Measurements from ENCODE around the gene EFNA1.

Gene EFNA1

DNA sequence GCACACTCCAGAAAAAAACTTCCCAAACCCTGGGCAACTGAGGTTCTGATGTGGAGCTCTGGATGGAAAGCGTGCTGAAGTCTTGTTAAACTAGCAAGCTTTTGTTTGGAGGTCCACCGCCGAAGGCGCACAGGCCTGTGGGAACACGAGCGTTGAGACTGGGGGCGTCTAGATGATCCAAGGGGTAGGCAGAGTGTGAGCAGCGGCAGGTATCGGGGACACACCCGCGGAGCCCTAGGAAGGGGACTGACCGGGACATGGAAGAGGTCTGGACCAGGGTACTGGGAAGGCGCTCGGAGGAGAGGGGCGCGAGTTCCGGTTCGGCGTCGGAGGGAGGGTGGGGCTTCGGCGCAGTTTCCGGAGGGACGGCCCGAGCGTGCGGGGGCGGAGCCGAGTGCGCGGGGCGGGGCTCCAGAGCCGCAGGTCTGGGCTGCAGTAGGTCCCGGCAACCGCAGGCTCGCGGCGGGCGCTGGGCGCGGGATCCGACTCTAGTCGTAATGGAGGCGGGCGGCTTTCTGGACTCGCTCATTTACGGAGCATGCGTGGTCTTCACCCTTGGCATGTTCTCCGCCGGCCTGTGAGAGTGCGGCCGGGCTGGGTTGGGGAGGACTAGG is 7.8 kb downstream of the EFNA1 start, which contains the start of gene SLC50A1:
TSS of gene SLC50A1 (plus strand) at position 438 of the 614 bp plus-strand sequence. CDS start at position 498, 60 bp downstream.
- Histone ChIP-seq H3K36me3 (ENCODE audit: control insufficient read depth, insufficient read depth, low read length) (no peaks in the 10 kb centered on the region), H3K4me2 (ENCODE audit: low read length) (peak within 1 kb of the TSS; percentile 99), H3K4me3 (ENCODE audit: low read depth, low read length) (peak within 1 kb of the TSS; percentile 79), H3K9ac (peak within 1 kb of the TSS; percentile 7), H3K27ac (peak within 1 kb of the TSS; percentile 98), H3K4me1 (no peaks in the 10 kb centered on the region), H3K79me2 (no peaks in the 10 kb centered on the region), H3K9me3 (ENCODE audit: control insufficient read depth, low read length) (no peaks in the 10 kb centered on the region), H2AFZ (peak within 1 kb of the TSS; percentile 86), H3K27me3 (ENCODE audit: control insufficient read depth, insufficient read depth, low read length) (no peaks in the 10 kb centered on the region)
- peak; percentile 11 for TF ChIP-seq CTCF (IDR thresholded peaks at IDR 0.05)

- Histone ChIP-seq H3K4me3 (ENCODE audit: low read depth, low read length) (peak overlapping the region; percentile 79), H3K9me3 (ENCODE audit: control insufficient read depth, low read length) (no peaks in the 10 kb centered on the region), H3K4me1 (no peaks in the 10 kb centered on the region)
Observed at GRCh38 chr1:155136748-155137147, 9.1 kb downstream of the EFNA1 start.

GRCh38 chr1:155137154-155137949 is 9.7 kb downstream of the EFNA1 start:
- Histone ChIP-seq H3K27me3 (ENCODE audit: control insufficient read depth, insufficient read depth, low read length) (no peaks in the 10 kb centered on the region), H3K9me3 (ENCODE audit: control insufficient read depth, low read length) (no peaks in the 10 kb centered on the region), H3K4me1 (no peaks in the 10 kb centered on the region), H3K4me3 (ENCODE audit: low read depth, low read length) (no peak overlapping the region), H2AFZ (no peak overlapping the region), H3K27ac (no peak overlapping the region), H3K9ac (no peak overlapping the region), H3K36me3 (ENCODE audit: control insufficient read depth, insufficient read depth, low read length) (no peaks in the 10 kb centered on the region), H3K79me2 (no peaks in the 10 kb centered on the region), H3K4me2 (ENCODE audit: low read length) (peak overlapping the region; percentile 57)
- TF ChIP-seq CTCF (IDR thresholded peaks at IDR 0.05) = no peak

More at GRCh38 chr1:155136748-155137147, 9.1 kb downstream of the EFNA1 start:
- no peak overlapping the region for H3K9ac ChIP-seq
- no peaks in the 10 kb centered on the region for H3K36me3 ChIP-seq (ENCODE audit: control insufficient read depth, insufficient read depth, low read length)
- H3K27ac ChIP-seq = peak overlapping the region; percentile 29
- no peaks in the 10 kb centered on the region for H3K79me2 ChIP-seq
- H3K27me3 ChIP-seq (ENCODE audit: control insufficient read depth, insufficient read depth, low read length) = no peaks in the 10 kb centered on the region
- H3K4me2 ChIP-seq (ENCODE audit: low read length) = peak overlapping the region; percentile 57
- no peak overlapping the region for H2AFZ ChIP-seq
- no peak for TF ChIP-seq CTCF (IDR thresholded peaks at IDR 0.05)

DNA sequence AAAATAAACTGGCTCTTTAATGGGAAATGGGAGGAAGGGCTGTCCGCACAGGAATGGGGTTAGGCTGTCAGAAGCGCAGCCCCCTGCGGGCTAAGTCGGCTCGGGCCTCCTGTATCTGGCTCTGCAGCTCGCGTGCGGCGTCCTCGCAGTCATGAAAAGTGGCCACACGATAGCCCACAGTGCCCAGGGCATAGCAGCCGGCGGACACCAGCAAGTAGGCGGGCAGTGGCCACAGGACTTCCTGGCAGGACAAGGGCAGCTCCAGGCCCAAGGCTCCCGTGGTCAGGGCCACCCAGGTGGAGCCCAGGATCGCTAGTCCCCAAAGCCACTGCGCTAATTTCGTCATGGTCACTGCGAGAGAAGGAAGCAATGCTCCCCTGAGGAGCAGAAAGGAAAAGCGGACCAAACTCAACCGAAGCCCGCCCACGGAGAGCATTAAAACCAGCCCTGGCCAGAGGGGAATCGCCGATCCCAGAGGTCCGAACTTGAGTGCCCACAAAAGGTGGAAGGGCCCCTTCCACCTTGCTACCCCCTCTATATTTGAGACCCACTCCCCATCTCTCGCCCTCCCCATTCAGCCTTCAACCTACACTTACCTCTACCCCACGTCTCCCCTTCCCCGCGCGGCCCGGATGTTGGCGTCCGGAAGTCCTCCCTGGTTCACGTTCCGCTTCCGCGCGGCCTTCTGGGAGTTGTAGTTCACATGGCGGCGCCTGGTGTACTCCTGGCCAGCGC is 12.4 kb downstream of the EFNA1 start, which contains the start of gene DPM3:
TSS of gene DPM3 (minus strand) at position 637 of the 735 bp plus-strand sequence. CDS start at position 346, 291 bp downstream.
- Histone ChIP-seq H3K9ac (no peak within 1 kb of the TSS), H3K4me1 (no peaks in the 10 kb centered on the region)
- TF ChIP-seq CTCF (IDR thresholded peaks at IDR 0.05) = no peak

More for the DNA sequence above, 12.4 kb downstream of the EFNA1 start, which contains the start of gene DPM3:
- Histone ChIP-seq H3K27ac (peak within 1 kb of the TSS; percentile 82), H3K79me2 (no peaks in the 10 kb centered on the region), H3K27me3 (ENCODE audit: control insufficient read depth, insufficient read depth, low read length) (no peaks in the 10 kb centered on the region), H3K4me3 (ENCODE audit: low read depth, low read length) (peak within 1 kb of the TSS; percentile 95), H3K9me3 (ENCODE audit: control insufficient read depth, low read length) (no peaks in the 10 kb centered on the region), H3K4me2 (ENCODE audit: low read length) (peak within 1 kb of the TSS; percentile 92), H2AFZ (peak within 1 kb of the TSS; percentile 83), H3K36me3 (ENCODE audit: control insufficient read depth, insufficient read depth, low read length) (no peaks in the 10 kb centered on the region)

Measured in parathyroid adenoma (tissue), 2 donors.